HCT116 (cell line): ENCODE results near the gene TTC9B. TPM values are rescaled to one million over a fixed set of nuclear protein-coding genes. Genes with fewer than 3 reads are reported as not detected.

Experiments
- ATAC-seq: fragments of 200-7000 bp; cut with Tn5 transposase; 2 replicates; pipeline ENCODE4 v1.9.1; 2020; ENCODE audit warnings: mild to moderate bottlenecking, moderate library complexity
- BruUV-seq: library from RNA; stranded (reverse); fragments of 400-500 nt; replicated peaks from 2 replicates; lab custom pipeline; 2021; lab: Mats Ljungman, UMichigan
- CTCF ChIA-PET: fragments of 300-600 bp; sonication (Branson Sonifier 250); formaldehyde crosslinking; loops from one replicate; lab custom pipeline; 2021; ENCODE audit warnings: antibody characterized with exemption; lab: Charles Lee
- POLR2A ChIA-PET: fragments of 300-600, 350-600 bp; sonication (Branson Sonifier 250); formaldehyde crosslinking; loops from one replicate; lab custom pipeline; 2021; ENCODE audit warnings: antibody characterized with exemption; lab: Charles Lee
- RAD21 ChIA-PET, 2 experiments: fragments of 300-600 bp; sonication (Branson Sonifier 250); formaldehyde crosslinking; loops; one replicate each; lab custom pipeline; 2023; ENCODE audit warnings: low total read pairs in 2 of 2; ENCODE audit not compliant: uncharacterized antibody in 2 of 2, unreplicated experiment in 2 of 2, low non-redundant PET in 1 of 2; lab: Charles Lee
- DNase-seq: peaks from one replicate; pipeline ENCODE4 v3.0.0-alpha.2; 2010; ENCODE audit warnings: low read depth, low spot score
- H2AFZ ChIP-seq: fragments of 200-600 bp; shearing (Covaris generic), sonication (generic); 2 replicates; pipeline ENCODE4 v1.6.1; 2017; ENCODE audit warnings: low read depth, mixed run types, mixed read lengths, antibody characterized with exemption, low read length; ENCODE audit not compliant: poor library complexity, severe bottlenecking
- H3K27ac ChIP-seq: 2 replicates; pipeline ENCODE4 v1.5.1; 2012; ENCODE audit warnings: low read depth, low read length
- H3K27me3 ChIP-seq: fragments of 200-600 bp; sonication (generic); 2 replicates; pipeline ENCODE4 v1.6.1; 2016; ENCODE audit warnings: mixed run types, low read length, mixed read lengths; ENCODE audit not compliant: insufficient read depth
- H3K36me3 ChIP-seq, 2 experiments: fragments of 200-500 bp in 1 of 2; fragments of 200-600 bp in 1 of 2; sonication (Bioruptor generic) in 1 of 2; sonication (generic) in 1 of 2; 2 replicates each; pipeline versions ENCODE4 v1.5.1 to v1.6.1; 2014 to 2016; ENCODE audit warnings: low read length in 2 of 2, inconsistent platforms in 1 of 2, mixed read lengths in 1 of 2, mixed run types in 1 of 2; ENCODE audit not compliant: insufficient read depth in 2 of 2, control insufficient read depth in 1 of 2
- H3K4me1 ChIP-seq, 2 experiments: fragments of 200-600 bp in 1 of 2; sonication (generic) in 1 of 2; 2 replicates each; pipeline versions ENCODE4 v1.5.1 to v1.6.1; 2012 to 2017; ENCODE audit warnings: low read length in 2 of 2, inconsistent platforms in 1 of 2, mild to moderate bottlenecking in 1 of 2, mixed read lengths in 1 of 2, mixed run types in 1 of 2, moderate library complexity in 1 of 2; ENCODE audit not compliant: insufficient read depth in 2 of 2, control insufficient read depth in 1 of 2
- H3K4me2 ChIP-seq: fragments of 200-600 bp; sonication (generic); 2 replicates; pipeline ENCODE4 v1.6.1; 2017; ENCODE audit warnings: mixed run types, low read length, mixed read lengths
- H3K4me3 ChIP-seq, 2 experiments: fragments of 200-600 bp in 1 of 2; sonication (generic) in 1 of 2; replicated peaks in 1 of 2; 2 replicates each; pipeline ENCODE4 v1.5.1; 2011 to 2016; ENCODE audit warnings: low read length in 2 of 2, control low read depth in 1 of 2, low read depth in 1 of 2, mild to moderate bottlenecking in 1 of 2, mixed read lengths in 1 of 2, mixed run types in 1 of 2
- H3K79me2 ChIP-seq: fragments of 200-600 bp; sonication (generic); 2 replicates; pipeline ENCODE4 v1.6.1; 2017; ENCODE audit warnings: mild to moderate bottlenecking, mixed run types, low read length, moderate library complexity, mixed read lengths; ENCODE audit not compliant: insufficient read depth
- H3K9ac ChIP-seq: fragments of 200-600 bp; sonication (generic); 2 replicates; pipeline ENCODE4 v1.6.1; 2016; ENCODE audit warnings: low read length, mixed read lengths
- H3K9me2 ChIP-seq: fragments of 200-600 bp; sonication (generic), shearing (Covaris generic); 2 replicates; pipeline ENCODE4 v1.6.1; 2017; ENCODE audit warnings: mixed run types, mild to moderate bottlenecking, moderate library complexity; ENCODE audit not compliant: insufficient read depth
- H3K9me3 ChIP-seq, 2 experiments: fragments of 200-500 bp in 1 of 2; fragments of 200-600 bp in 1 of 2; sonication (Bioruptor generic) in 1 of 2; sonication (generic) in 1 of 2; 2 replicates each; pipeline ENCODE4 v1.6.1; 2014 to 2017; ENCODE audit warnings: low read length in 2 of 2, mixed read lengths in 2 of 2, inconsistent platforms in 1 of 2, low read depth in 1 of 2, mild to moderate bottlenecking in 1 of 2, mixed run types in 1 of 2, moderate library complexity in 1 of 2; ENCODE audit not compliant: control insufficient read depth in 1 of 2, insufficient read depth in 1 of 2
- H4K20me1 ChIP-seq: fragments of 200-600 bp; sonication (generic), shearing (Covaris generic); 2 replicates; pipeline ENCODE4 v1.6.1; 2017; ENCODE audit warnings: mixed run types, mild to moderate bottlenecking, moderate library complexity; ENCODE audit not compliant: insufficient read depth
- ATF3 ChIP-seq: IDR thresholded peaks from 2 replicates; pipeline ENCODE4 v1.6.1; 2012
- CBX3 ChIP-seq: IDR thresholded peaks from 2 replicates; pipeline ENCODE4 v1.6.1; 2012; ENCODE audit warnings: low read depth
- EGR1 ChIP-seq: IDR thresholded peaks from 2 replicates; pipeline ENCODE4 v1.6.1; 2012; ENCODE audit warnings: low read depth
- ELF1 ChIP-seq: IDR thresholded peaks from 2 replicates; pipeline ENCODE4 v1.6.1; 2012; ENCODE audit warnings: low read depth, borderline replicate concordance
- EZH2 ChIP-seq: fragments of 200-600 bp; sonication (generic); IDR thresholded peaks from 2 replicates; pipeline ENCODE4 v1.6.1; 2017; ENCODE audit warnings: antibody characterized with exemption, mixed run types
- EZH2phosphoT487 ChIP-seq: fragments of 200-600 bp; IDR thresholded peaks from 2 replicates; pipeline ENCODE4 v1.6.1; 2018; ENCODE audit warnings: antibody characterized with exemption, borderline replicate concordance
- FOSL1 ChIP-seq: IDR thresholded peaks from 2 replicates; pipeline ENCODE4 v1.6.1; 2012; ENCODE audit warnings: low read depth
- POLR2AphosphoS5 ChIP-seq: IDR thresholded peaks from 2 replicates; pipeline ENCODE4 v1.6.1; 2011; ENCODE audit warnings: mild to moderate bottlenecking, low read depth, low read length, moderate library complexity
- TCF7L2 ChIP-seq: IDR thresholded peaks from 2 replicates; pipeline ENCODE4 v1.7.0; 2011; ENCODE audit warnings: borderline replicate concordance, inconsistent platforms; ENCODE audit not compliant: insufficient read depth, insufficient read length; ENCODE audit errors: extremely low read depth
- intact Hi-C: fragments of 100-400 bp; cut with micrococcal nuclease; formaldehyde crosslinking; loops from 2 replicates; pipeline ENCODE4 v1.10.0; 2022
- total RNA-seq: library from RNA; stranded (reverse); gene quantifications from one replicate; pipeline ENCODE4 v1.2.1, GENCODE V29; 2021; ENCODE audit not compliant: unreplicated experiment
- TF ChIP-seq, protein P1 (sequence below): IDR thresholded peaks from 2 replicates; pipeline ENCODE4 v1.6.1; 2011; ENCODE audit warnings: mild to moderate bottlenecking, low read length, moderate library complexity; ENCODE audit not compliant: insufficient replicate concordance; ENCODE audit errors: extremely low read depth
- TF ChIP-seq, protein P2 (sequence below): IDR thresholded peaks from 2 replicates; pipeline ENCODE4 v1.6.1; 2012; ENCODE audit warnings: low read depth

The TTC9B gene
- total RNA-seq, 1 experiment from 2014 or later, result 1.7 TPM

- TF ChIP-seq, protein P1, sequence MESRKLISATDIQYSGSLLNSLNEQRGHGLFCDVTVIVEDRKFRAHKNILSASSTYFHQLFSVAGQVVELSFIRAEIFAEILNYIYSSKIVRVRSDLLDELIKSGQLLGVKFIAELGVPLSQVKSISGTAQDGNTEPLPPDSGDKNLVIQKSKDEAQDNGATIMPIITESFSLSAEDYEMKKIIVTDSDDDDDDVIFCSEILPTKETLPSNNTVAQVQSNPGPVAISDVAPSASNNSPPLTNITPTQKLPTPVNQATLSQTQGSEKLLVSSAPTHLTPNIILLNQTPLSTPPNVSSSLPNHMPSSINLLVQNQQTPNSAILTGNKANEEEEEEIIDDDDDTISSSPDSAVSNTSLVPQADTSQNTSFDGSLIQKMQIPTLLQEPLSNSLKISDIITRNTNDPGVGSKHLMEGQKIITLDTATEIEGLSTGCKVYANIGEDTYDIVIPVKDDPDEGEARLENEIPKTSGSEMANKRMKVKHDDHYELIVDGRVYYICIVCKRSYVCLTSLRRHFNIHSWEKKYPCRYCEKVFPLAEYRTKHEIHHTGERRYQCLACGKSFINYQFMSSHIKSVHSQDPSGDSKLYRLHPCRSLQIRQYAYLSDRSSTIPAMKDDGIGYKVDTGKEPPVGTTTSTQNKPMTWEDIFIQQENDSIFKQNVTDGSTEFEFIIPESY, result no peak
- TF ChIP-seq ATF3 (no peak), EZH2 (no peak), TCF7L2 (no peak), FOSL1 (no peak)
Measured at GRCh38 chr19:40240332-40240731, 22.1 kb upstream of the TTC9B start (continued).

- ATAC-seq (no peak), DNase-seq (no peak)
- CTCF ChIA-PET, result no interaction called here
- intact Hi-C loops, result no loop called here
- Histone ChIP-seq H3K9me2 (no peaks in the 10 kb centered on the region), H3K9me3 (no peaks in the 10 kb centered on the region), H2AFZ (no peak overlapping the region), H3K4me2 (no peak overlapping the region), H3K36me3 (peaks cover 6 to 11% of the 10 kb centered on the region in 2 experiments; a peak in 3 of 4 replicates), H4K20me1 (no peaks in the 10 kb centered on the region), H3K9ac (no peak overlapping the region), H3K4me1 (no peaks in the 10 kb centered on the region), H3K27ac (no peak overlapping the region), H3K27me3 (no peaks in the 10 kb centered on the region), H3K4me3 (no peak overlapping the region), H3K79me2 (peaks cover 7% of the 10 kb centered on the region; the same call in 1 of the 2 replicates)
- no TSS peak for BruUV-seq
- RAD21 ChIA-PET, result no interaction called here
- POLR2A ChIA-PET, result no interaction called here
- TF ChIP-seq, protein P2, sequence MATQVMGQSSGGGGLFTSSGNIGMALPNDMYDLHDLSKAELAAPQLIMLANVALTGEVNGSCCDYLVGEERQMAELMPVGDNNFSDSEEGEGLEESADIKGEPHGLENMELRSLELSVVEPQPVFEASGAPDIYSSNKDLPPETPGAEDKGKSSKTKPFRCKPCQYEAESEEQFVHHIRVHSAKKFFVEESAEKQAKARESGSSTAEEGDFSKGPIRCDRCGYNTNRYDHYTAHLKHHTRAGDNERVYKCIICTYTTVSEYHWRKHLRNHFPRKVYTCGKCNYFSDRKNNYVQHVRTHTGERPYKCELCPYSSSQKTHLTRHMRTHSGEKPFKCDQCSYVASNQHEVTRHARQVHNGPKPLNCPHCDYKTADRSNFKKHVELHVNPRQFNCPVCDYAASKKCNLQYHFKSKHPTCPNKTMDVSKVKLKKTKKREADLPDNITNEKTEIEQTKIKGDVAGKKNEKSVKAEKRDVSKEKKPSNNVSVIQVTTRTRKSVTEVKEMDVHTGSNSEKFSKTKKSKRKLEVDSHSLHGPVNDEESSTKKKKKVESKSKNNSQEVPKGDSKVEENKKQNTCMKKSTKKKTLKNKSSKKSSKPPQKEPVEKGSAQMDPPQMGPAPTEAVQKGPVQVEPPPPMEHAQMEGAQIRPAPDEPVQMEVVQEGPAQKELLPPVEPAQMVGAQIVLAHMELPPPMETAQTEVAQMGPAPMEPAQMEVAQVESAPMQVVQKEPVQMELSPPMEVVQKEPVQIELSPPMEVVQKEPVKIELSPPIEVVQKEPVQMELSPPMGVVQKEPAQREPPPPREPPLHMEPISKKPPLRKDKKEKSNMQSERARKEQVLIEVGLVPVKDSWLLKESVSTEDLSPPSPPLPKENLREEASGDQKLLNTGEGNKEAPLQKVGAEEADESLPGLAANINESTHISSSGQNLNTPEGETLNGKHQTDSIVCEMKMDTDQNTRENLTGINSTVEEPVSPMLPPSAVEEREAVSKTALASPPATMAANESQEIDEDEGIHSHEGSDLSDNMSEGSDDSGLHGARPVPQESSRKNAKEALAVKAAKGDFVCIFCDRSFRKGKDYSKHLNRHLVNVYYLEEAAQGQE, result no peak
- TF ChIP-seq ELF1 (no peak), EGR1 (no peak), EZH2phosphoT487 (no peak), CBX3 (no peak), TCF7L2 (no peak), POLR2AphosphoS5 (no peak), EZH2 (no peak), ATF3 (no peak)
- TF ChIP-seq, protein P1, result no peak
Measured at GRCh38 chr19:40239415-40240226, 21.4 kb upstream of the TTC9B start.
